ENCODE measurements around the gene NCOR2.

- TF ChIP-seq CTCF (IDR thresholded peaks at IDR 0.05): no peak
- TF ChIP-seq POLR2A (IDR thresholded peaks at IDR 0.05): no peak
These were observed 21.6 kb downstream of the NCOR2 start for GRCh38 chr12:124545508-124546418.

All from heart left ventricle (tissue), 13 donors.